Measurements from ENCODE around the gene COL5A1. TPM values are rescaled to one million over a fixed set of nuclear protein-coding genes. Genes with fewer than 3 reads are reported as not detected.

COL5A1 gene
- polyA plus RNA-seq, 1 donor (not counting 4 experiments of a cell fraction or from before 2014, with no cell fraction given): 3.1 TPM

DNA sequence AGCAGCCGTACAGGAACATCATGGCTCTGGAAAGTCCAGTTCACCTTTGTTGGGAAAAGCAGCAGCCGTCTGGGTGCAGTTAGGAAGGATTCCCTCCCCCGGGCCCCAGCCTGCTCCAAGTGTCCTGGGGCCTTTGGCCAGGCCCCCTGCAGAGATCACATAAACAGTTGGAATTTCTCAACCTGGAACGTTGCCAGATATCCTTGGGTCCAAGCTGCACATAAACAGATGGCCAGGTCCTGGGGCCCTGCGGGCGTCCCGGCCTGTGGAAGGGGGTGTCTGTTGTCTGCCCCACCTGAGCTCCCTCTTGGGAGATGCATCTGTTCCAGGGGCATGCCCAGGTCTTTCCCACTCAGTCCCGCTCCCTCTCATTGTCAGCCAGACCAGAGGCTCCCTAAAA lies 92.7 kb downstream of the COL5A1 start:
- dilution Hi-C loops (cut with MboI; ENCODE audit: extremely low pct_ligation_motif_present, low sequenced_read_pairs): no loop called here
- peaks cover 5% of the 10 kb centered on the region for H3K27me3 ChIP-seq (ENCODE audit: control insufficient read depth, extremely low read depth, insufficient read depth, low read length)
- no peaks in the 10 kb centered on the region for H3K9me1 ChIP-seq (ENCODE audit: control insufficient read depth, extremely low read depth, insufficient read depth, low read length)
- no peaks in the 10 kb centered on the region for H4K20me1 ChIP-seq (ENCODE audit: control insufficient read depth, extremely low read depth, insufficient read depth, low read length)
- no peak overlapping the region for H3K27ac ChIP-seq (ENCODE audit: control insufficient read depth, insufficient read depth, low read length)
- no peak overlapping the region for H2AFZ ChIP-seq (ENCODE audit: control insufficient read depth, low read length)
- no peak overlapping the region for H3K4me3 ChIP-seq (ENCODE audit: control insufficient read depth in 2 of 3, extremely low read depth in 1 of 3, insufficient read depth in 2 of 3, low read depth in 1 of 3, low read length in 3 of 3)
- FAIRE-seq: no peak
- no peak overlapping the region for H3K4me2 ChIP-seq (ENCODE audit: control insufficient read depth, extremely low read depth, insufficient read depth, low read depth, low read length)
- H3K4me1 ChIP-seq (ENCODE audit: control insufficient read depth, extremely low read depth, insufficient read depth, low read length): no peaks in the 10 kb centered on the region
- H3K36me3 ChIP-seq (ENCODE audit: control insufficient read depth in 2 of 2, extremely low read depth in 1 of 2, insufficient read depth in 2 of 2, low read length in 2 of 2): no peaks in the 10 kb centered on the region
- H3K9ac ChIP-seq (ENCODE audit: control insufficient read depth, extremely low read depth, insufficient read depth, low read length): no peak overlapping the region
- H3K79me2 ChIP-seq (ENCODE audit: control insufficient read depth, insufficient read depth, low read length): no peaks in the 10 kb centered on the region
- H3K9me3 ChIP-seq (ENCODE audit: control insufficient read depth, low read depth, low read length): no peaks in the 10 kb centered on the region
- DNase-seq (ENCODE audit: low read depth, low spot score): no peak
- TF ChIP-seq, protein P1, sequence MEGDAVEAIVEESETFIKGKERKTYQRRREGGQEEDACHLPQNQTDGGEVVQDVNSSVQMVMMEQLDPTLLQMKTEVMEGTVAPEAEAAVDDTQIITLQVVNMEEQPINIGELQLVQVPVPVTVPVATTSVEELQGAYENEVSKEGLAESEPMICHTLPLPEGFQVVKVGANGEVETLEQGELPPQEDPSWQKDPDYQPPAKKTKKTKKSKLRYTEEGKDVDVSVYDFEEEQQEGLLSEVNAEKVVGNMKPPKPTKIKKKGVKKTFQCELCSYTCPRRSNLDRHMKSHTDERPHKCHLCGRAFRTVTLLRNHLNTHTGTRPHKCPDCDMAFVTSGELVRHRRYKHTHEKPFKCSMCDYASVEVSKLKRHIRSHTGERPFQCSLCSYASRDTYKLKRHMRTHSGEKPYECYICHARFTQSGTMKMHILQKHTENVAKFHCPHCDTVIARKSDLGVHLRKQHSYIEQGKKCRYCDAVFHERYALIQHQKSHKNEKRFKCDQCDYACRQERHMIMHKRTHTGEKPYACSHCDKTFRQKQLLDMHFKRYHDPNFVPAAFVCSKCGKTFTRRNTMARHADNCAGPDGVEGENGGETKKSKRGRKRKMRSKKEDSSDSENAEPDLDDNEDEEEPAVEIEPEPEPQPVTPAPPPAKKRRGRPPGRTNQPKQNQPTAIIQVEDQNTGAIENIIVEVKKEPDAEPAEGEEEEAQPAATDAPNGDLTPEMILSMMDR (optimal IDR thresholded peaks at IDR 0.05 in 1 of 3, IDR thresholded peaks at IDR 0.05 in 1 of 3, conservative IDR thresholded peaks at IDR 0.05 in 1 of 3; ENCODE audit: extremely low read depth in 1 of 3, insufficient read depth in 2 of 3, low read length in 3 of 3): no peak
- no peak for TF ChIP-seq EZH2 (IDR thresholded peaks at IDR 0.05; ENCODE audit: low read length)

DNA sequence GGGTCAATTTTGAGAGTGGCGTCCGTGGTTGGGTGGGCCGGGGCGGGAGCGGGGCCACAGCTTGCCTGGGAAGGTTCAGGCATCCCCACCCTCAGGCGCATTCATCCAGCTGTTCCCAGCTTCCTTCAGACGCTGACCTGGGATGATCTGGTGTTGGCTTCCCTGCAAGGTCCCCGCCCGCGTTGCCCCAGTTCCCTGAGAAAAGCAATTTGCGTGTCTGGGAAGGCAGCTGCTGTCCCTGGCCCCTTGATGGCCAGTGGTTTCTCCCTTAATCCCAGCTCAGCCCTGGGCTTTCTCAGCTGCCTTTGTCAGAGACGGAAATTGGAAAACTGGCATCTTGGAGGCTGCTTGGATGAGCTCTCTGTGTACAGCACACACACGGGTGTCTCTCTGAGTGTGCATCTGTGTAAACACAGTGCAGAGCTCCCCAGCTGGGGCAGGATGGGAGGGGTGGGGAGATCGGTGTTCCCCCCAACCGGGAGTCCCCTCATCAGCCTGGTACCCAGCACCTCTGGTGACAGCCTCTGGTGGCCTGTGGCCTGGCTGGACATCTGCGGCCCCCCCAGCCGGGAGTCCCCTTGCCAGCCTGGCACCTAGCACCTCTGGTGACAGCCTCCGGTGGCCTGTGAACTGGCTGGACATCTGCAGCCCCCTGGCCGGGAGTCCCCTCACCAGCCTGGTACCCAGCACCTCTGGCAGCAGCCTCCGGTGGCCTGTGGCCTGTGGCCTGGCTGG lies 94.0 kb downstream of the COL5A1 start:
- Histone ChIP-seq H3K27me3 (ENCODE audit: control insufficient read depth, extremely low read depth, insufficient read depth, low read length) (peaks cover 5% of the 10 kb centered on the region), H3K4me3 (ENCODE audit: control insufficient read depth in 2 of 3, extremely low read depth in 1 of 3, insufficient read depth in 2 of 3, low read depth in 1 of 3, low read length in 3 of 3) (no peak overlapping the region), H3K9me1 (ENCODE audit: control insufficient read depth, extremely low read depth, insufficient read depth, low read length) (no peaks in the 10 kb centered on the region), H3K9me3 (ENCODE audit: control insufficient read depth, low read depth, low read length) (no peaks in the 10 kb centered on the region), H3K27ac (ENCODE audit: control insufficient read depth, insufficient read depth, low read length) (no peak overlapping the region), H3K9ac (ENCODE audit: control insufficient read depth, extremely low read depth, insufficient read depth, low read length) (no peak overlapping the region), H2AFZ (ENCODE audit: control insufficient read depth, low read length) (no peak overlapping the region), H3K36me3 (ENCODE audit: control insufficient read depth in 2 of 2, extremely low read depth in 1 of 2, insufficient read depth in 2 of 2, low read length in 2 of 2) (no peaks in the 10 kb centered on the region), H3K4me2 (ENCODE audit: control insufficient read depth, extremely low read depth, insufficient read depth, low read depth, low read length) (no peak overlapping the region), H3K79me2 (ENCODE audit: control insufficient read depth, insufficient read depth, low read length) (no peaks in the 10 kb centered on the region), H3K4me1 (ENCODE audit: control insufficient read depth, extremely low read depth, insufficient read depth, low read length) (no peaks in the 10 kb centered on the region), H4K20me1 (ENCODE audit: control insufficient read depth, extremely low read depth, insufficient read depth, low read length) (no peaks in the 10 kb centered on the region)
- no peak for TF ChIP-seq EZH2 (IDR thresholded peaks at IDR 0.05; ENCODE audit: low read length)
- TF ChIP-seq, protein P1 (optimal IDR thresholded peaks at IDR 0.05 in 1 of 3, IDR thresholded peaks at IDR 0.05 in 1 of 3, conservative IDR thresholded peaks at IDR 0.05 in 1 of 3; ENCODE audit: extremely low read depth in 1 of 3, insufficient read depth in 2 of 3, low read length in 3 of 3): no peak
- dilution Hi-C loops (cut with MboI; ENCODE audit: extremely low pct_ligation_motif_present, low sequenced_read_pairs): no loop called here
- DNase-seq (ENCODE audit: low read depth, low spot score): no peak
- no peak for FAIRE-seq
